GM10248 (cell line): Measurements from ENCODE around the gene LHFPL6.
A peak's percentile ranks its signal among the peaks of the same experiment; 100 is the strongest.

ENCODE experiments used
- CTCF ChIA-PET: fragments of 300-600 bp; sonication (Branson Sonifier 250); formaldehyde crosslinking; extraction: SDS; loops from one replicate; lab custom pipeline; 2021; ENCODE audit warnings: antibody characterized with exemption; lab: Yijun Ruan, JAX
- POLR2A ChIA-PET: fragments of 350-650 bp; sonication (Branson Sonifier 250); formaldehyde crosslinking; extraction: SDS; loops from one replicate; lab custom pipeline; 2020; ENCODE audit warnings: antibody characterized with exemption; lab: Yijun Ruan, JAX
- DNase-seq: peaks from one replicate; pipeline ENCODE4 v3.0.0; 2012; ENCODE audit errors: extremely low spot score
- TF ChIP-seq, protein P1 (sequence below): IDR thresholded peaks from 2 replicates; pipeline ENCODE4 v1.5.1; 2012; ENCODE audit warnings: mild to moderate bottlenecking, low read depth; ENCODE audit errors: extremely low read depth, missing control alignments, control extremely low read depth

LHFPL6 gene

DNA sequence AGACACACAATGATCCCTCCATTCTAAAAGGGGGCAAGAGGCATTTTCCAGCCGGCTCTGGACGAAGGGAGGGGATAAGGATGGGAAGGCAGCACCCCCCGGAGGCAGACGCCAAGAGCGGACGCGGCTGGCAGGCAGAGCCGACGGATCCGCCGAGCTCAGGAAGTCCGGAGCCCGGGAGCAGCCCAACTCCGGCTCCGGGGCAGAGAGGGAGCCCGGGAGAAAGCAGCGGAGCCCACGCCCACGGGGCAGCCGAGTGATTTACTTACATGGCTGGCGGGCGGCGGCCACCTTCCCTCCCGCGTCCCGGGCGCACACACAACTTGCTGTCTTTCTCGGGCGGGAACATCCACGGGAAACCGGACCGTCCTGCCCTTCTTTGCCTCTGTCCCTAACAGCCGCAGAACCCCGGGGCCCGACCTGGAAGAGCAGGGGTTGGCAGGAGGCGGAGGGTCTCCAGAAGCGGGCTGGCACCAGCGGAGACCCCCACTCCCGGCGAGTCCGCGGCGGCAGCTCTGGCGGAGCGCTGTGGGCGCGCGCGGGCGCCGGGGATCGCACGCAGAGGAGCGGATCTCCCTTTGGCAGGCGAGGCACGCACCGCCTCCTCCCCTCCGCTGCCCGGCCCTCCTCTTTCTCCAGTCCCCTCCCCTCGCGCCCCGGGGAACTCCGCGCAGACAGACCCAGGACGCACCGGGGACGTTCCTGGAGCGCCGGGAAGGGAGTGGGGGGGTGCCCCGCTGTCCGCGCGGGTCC lies at the start of gene LHFPL6:
Gene LHFPL6, minus strand, starts transcription at position 580 of the 753 bp plus-strand sequence.
- TF ChIP-seq, protein P1, sequence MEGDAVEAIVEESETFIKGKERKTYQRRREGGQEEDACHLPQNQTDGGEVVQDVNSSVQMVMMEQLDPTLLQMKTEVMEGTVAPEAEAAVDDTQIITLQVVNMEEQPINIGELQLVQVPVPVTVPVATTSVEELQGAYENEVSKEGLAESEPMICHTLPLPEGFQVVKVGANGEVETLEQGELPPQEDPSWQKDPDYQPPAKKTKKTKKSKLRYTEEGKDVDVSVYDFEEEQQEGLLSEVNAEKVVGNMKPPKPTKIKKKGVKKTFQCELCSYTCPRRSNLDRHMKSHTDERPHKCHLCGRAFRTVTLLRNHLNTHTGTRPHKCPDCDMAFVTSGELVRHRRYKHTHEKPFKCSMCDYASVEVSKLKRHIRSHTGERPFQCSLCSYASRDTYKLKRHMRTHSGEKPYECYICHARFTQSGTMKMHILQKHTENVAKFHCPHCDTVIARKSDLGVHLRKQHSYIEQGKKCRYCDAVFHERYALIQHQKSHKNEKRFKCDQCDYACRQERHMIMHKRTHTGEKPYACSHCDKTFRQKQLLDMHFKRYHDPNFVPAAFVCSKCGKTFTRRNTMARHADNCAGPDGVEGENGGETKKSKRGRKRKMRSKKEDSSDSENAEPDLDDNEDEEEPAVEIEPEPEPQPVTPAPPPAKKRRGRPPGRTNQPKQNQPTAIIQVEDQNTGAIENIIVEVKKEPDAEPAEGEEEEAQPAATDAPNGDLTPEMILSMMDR: peak; percentile 25
- peak; percentile 87 for DNase-seq
- ChIA-PET POLR2A (interaction anchor here (0.6 kb wide), 1 partner anchor 1422 kb away, joined by 4 read pairs; no protein-coding TSS in a partner anchor), CTCF (interaction anchor here (1.3 to 5.9 kb wide), 5 partner anchors 9 to 457 kb away, joined by 3 to 42 read pairs (median 5); no protein-coding TSS in a partner anchor)

DNA sequence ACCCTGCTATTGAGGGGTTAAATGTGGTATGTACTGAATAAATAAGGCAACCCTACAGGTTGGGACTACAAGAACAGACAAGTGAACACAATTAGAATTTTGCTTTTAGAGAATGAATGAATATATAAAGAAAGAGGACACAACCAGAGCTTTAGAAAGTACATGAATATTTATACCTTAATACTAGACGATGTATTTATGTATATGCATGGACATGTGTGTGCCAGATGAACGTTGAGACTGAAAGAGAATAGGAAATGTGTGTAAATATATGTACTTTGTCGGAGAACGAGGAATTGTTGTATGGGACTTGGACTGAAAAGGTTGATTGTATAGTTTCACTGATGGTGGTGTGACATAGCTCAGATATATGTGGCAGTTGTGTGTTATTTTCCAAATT lies 43.1 kb upstream of the LHFPL6 start:
- TF ChIP-seq, protein P1: no peak
- POLR2A ChIA-PET: no interaction called here
- CTCF ChIA-PET: interaction anchor here (0.8 to 2.9 kb wide), 3 partner anchors 13 to 624 kb away, joined by 3 to 13 read pairs (median 3); no protein-coding TSS in a partner anchor
- DNase-seq: no peak

DNA sequence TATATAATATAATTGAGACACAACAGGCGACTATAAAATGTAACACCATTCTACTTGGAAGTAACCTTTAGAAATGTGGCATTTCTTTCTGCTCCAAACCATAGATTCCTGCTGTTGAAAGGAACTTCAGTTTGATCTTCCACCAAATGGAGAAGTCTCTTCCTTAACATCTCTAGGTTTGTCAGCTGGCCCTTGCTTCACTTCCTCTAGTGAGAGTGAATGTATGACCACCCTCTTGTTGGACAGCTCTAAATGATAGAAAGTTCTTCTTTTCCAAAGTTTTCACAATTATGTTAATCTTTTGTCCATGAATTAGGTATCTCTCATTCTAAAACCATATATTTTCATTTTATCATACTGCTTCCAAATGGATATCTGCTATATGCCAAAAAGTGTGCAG lies 38.7 kb upstream of the LHFPL6 start:
- POLR2A ChIA-PET: no interaction called here
- CTCF ChIA-PET: no interaction called here
- no peak for DNase-seq
- TF ChIP-seq, protein P1: no peak

DNA sequence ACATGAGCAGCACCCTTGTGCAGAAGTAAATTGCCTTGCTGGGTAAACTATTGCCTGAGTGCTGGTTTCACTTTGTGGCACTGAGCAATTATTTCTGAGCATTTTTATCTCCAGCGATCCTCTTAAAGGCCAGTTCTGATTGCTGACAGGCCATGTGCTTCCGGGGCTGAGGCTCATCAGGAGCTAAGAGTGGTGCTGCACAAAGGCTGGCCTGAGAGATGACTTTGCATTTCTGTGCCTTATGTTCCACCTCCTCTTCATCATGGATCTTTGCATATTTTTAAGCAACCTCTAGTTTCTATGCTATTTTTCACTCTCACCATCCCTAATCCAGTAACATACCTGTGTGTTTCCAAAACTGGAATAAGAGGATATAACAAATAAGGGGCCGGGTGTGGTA lies 34.9 kb upstream of the LHFPL6 start:
- POLR2A ChIA-PET: no interaction called here
- TF ChIP-seq, protein P1: no peak
- no peak for DNase-seq
- CTCF ChIA-PET: no interaction called here

DNA sequence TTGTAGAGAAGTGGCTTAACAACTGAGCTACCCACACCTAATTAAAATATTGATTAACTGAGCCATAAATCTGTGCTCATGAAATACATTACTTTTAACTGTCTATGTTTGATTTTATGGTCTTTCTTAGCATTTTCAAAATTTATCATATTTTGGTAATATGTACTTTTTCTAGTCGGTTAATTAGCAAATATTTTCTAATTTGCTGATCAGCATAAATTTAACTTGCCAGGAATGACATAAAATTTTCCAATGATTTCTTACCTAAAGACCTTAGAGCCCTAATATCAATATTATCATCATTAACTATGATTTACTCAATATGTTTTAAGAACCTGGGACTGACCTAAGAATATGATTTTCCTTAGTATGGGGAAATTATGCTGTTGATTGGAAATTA lies 32.6 kb upstream of the LHFPL6 start:
- TF ChIP-seq, protein P1: no peak
- ChIA-PET CTCF (interaction anchor here (1.0 kb wide), 1 partner anchor 19 kb away, joined by 4 read pairs; no protein-coding TSS in a partner anchor), POLR2A (no interaction called here)
- DNase-seq: no peak

DNA sequence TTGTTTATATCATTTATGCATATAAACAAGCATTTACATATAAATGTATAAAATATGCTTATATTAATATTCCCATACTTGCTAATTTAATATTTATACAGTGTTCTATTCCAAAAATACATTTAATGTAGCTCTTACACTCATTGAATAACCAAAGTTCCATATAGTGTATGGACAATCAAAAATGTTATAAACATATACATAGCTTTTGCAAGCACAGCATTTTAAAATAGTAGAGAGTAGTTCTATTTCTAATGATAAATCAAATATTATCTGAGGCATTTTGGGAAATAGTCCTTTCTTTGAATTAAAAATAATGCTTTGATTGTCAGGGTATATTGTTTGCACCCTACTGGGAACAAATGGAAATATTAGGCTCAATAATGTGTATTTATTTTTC lies 30.0 kb upstream of the LHFPL6 start:
- POLR2A ChIA-PET: no interaction called here
- DNase-seq: no peak
- TF ChIP-seq, protein P1: no peak
- CTCF ChIA-PET: interaction anchor here (0.6 to 2.1 kb wide), 3 partner anchors 13 to 21 kb away, joined by 3 to 5 read pairs (median 3); no protein-coding TSS in a partner anchor
